IPS-11a (cell line): ENCODE data around the gene PNPLA1.

Experiments
- H3K4me3 ChIP-seq: one replicate; pipeline ENCODE4 v1.5.1; 2013; ENCODE audit warnings: low read depth, low read length, control low read depth

Gene PNPLA1

DNA sequence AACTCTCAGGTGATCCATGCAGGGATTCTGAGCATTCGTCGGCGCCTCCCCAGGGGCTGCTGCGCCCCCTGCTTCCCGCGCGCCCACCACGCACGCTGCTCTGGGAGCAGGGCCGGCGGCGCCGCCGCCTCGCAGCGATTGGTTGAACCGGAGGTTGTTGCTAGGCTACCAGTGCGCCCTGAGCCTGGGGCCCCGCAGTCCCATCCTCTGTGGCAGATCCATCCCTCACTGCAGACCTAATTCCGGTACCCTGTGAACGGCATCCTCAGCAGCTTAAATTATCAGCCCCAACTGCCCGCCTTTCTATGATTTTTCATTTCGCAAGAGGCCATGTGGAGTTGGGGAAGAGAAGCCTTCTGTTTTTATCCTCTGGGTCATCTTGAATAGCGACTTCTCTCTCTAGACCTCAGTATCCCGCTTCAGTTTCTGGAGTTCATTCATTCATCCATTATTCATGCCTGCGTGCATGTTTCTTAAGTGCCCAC is 15.4 kb downstream of the PNPLA1 start:
- no peak overlapping the region for H3K4me3 ChIP-seq

DNA sequence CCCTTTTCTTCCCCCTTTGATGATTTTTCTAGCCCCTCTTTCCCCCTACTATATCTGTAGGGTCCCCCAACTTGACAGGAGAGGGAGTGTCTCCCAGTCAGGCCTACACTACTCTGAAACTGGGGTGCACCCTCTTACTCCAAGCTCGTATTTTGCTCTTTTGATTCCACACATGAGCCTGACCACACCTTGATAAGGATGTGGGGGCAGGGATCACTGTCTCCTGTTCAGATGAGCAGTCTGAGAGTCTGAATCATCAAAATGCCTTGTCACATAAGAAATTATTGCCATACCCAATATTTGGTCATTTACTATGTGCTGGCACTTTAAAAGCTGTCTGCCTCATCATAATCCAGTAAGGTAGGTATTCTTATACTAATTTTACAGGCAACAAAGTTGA is 15.9 kb downstream of the PNPLA1 start:
- H3K4me3 ChIP-seq = no peak overlapping the region

DNA sequence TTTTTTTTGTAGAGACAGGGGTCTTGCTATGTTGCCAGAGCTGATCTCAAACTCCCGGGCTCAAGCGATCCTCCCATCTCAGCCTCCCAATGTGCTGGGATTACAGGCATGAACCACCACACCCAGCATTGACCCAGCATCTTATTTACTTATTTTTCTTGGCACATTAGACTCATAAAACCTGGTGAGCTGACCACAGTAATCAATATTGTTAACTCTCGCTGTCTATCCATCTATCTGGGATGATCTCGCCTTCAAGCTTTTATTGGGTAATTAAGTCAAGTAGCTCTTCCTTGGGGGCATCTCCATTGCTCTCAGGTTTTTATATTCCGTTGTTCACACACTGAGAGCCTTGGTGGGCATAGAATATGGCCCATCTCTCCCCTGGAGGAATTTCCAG is 17.0 kb downstream of the PNPLA1 start:
- no peak overlapping the region for H3K4me3 ChIP-seq

GRCh38 chr6:36289281-36289878 is 19.5 kb downstream of the PNPLA1 start:
- no peak overlapping the region for H3K4me3 ChIP-seq

GRCh38 chr6:36290668-36291620 is 21.1 kb downstream of the PNPLA1 start:
- no peak overlapping the region for H3K4me3 ChIP-seq

DNA sequence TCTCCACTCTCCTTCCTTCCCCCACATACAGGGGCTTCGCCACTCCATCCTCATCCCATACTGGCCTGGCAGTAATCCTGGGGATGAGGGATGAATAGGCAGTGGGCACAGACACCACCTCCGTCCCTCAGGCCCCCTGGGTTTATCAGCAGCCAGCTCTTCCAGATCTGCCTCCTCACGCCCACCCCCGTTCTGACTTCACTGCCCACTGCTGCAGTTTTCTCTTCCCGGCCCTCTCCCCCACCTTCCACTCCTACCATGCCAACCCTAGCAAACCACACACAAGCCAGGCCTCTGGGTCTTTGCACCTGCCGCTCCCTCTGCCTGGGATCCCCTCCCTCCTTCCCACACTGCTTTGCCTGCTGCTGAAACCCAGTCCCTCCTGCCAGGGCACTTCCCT is 22.3 kb downstream of the PNPLA1 start:
- H3K4me3 ChIP-seq = no peak overlapping the region

DNA sequence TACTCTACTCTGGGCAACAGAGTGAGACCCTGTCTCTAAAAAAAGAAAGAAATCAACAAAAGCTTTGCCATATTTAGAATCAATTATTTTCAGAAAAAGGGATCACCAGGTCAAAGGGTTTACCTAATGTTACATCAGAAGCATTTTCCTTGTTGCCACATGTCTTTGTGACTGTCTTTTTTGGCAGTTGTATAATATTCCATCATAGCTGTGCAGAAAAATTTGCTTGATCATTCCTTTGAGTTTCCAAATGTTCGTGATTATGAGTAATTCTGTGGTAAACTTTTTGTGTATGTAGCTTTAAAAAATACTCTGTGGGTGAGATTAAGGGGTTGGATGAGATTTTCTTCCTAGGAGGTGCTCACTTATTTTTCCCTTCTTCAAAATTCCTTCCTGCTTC is 26.4 kb downstream of the PNPLA1 start:
- H3K4me3 ChIP-seq = no peak overlapping the region

DNA sequence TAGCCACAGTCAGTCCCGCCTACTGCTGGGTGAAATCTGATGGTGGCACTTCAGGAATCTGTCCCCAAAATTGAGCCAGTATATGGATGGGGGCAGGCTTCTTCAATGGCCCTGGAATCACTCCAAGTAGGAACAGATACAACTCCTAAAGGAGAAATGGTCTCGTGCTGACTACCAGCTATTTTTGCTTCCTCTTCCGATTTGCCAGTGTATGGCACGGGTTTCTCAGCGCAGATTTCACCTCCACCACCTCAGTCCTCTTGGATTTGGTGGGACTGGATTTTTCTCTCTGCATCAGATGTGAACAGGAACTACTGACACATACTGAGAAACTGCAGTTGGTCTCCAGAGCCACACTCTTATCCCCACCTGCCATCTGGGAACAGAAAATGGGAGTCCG is 27.2 kb downstream of the PNPLA1 start:
- H3K4me3 ChIP-seq = no peak overlapping the region

DNA sequence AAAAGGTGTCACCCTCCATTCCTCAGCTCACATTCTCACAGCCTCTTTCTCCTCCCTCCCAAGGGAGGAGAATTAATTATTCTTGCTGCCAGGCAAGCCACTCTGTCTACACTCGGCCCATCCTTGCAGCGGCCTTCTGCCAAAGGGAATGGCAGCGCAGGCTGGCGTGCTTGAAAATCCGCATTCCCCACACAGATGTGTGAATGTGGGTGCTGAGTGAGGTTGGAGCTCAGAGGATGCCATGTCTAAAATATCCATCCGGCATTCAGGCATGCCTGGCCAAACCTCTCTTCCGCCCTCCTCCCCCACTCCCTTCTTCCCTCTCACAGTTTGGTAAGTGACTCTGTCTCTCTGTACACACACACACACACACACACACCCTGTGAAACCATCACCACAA is 27.7 kb downstream of the PNPLA1 start:
- H3K4me3 ChIP-seq = no peak overlapping the region

DNA sequence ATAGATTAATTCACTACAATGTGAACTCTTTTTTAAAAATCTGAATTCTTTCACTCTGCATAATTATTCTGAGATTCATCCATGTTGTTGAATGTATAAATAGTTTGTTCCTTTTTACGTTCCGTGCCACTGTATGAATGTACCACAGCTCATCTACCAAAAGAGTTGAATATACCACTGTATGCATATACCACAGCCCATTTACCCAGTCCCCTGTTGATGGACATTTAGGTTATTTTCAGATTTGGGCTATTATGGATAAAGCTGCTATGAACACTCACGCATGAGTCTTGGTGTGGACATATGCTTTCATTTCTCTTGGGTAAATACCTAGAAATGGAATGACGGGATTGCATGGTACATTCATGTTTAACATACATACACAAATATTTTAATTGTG is 28.2 kb downstream of the PNPLA1 start:
- H3K4me3 ChIP-seq = no peak overlapping the region

- no peak overlapping the region for H3K4me3 ChIP-seq
Measured at GRCh38 chr6:36301085-36301658, 31.3 kb downstream of the PNPLA1 start.

DNA sequence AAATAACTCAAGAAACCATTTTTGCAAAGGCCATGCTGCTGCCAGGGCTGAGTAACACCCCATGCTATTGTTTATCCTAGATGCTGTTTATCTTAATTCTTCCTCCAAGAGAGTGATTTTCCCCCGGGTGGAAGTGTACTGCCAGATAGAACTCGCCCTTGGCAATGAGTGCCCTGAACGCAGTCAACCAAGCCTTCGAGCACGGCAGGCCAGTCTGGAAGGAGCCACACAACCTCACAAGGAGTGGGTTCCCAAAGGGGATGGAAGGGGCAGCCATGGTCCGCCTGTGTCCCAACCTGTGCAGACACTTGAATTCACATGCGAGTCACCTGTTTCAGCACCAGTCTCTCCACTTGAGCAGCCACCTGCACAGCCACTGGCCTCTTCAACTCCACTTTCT is 31.9 kb downstream of the PNPLA1 start:
- no peak overlapping the region for H3K4me3 ChIP-seq

DNA sequence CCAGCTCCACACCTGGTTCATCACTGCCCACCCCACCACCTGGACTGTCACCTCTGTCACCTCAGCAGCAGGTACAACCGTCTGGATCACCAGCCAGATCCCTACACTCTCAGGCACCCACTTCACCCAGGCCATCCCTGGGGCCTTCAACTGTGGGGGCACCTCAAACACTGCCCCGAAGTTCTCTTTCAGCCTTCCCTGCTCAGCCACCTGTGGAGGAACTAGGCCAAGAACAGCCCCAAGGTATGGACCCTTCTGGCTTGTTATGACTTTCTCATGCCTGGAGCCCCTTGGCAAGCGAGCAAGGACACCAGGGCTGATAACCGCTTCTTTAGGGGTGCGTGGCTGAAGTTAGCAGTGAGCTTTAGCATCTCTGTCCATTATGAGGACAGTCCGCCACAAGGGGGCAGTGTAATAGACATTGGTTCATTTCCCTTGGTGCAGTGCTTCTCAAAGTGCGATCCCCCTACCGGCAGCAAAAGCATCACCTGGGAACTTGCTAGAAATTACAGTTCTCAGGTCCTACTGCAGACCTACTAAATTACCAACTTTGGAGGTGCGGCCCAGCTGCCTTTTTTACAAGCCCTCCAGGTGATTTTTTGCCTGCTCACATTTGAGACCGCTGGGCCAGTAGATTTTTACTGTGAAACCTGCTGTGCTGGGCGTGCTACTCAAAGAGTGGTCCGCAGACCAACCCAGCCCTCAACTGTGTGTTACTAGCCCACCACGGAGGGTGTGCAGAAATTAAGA is 32.5 kb downstream of the PNPLA1 start:
- no peak overlapping the region for H3K4me3 ChIP-seq

- H3K4me3 ChIP-seq = no peak overlapping the region
Measured at GRCh38 chr6:36305885-36306284, 36.0 kb downstream of the PNPLA1 start.

DNA sequence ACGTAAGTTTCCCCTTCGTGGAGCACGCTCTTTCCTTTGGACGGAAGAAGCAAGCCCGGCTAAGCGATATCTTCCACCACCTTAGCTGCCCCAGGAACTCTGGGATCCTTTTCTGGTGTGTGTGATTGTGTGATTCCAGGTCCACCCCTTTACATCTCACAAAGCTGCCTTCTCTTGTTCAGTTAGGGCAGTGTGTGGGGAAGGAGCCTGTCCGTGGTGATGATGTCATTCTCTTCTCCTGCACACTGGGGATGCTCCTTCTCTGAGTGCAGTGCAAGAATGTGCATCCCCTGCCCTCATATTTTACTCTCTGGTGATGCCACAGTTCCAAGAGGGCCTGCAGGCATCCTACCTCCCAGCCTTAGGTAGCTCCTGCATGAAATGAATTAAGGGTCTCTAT is 36.5 kb downstream of the PNPLA1 start:
- H3K4me3 ChIP-seq = no peak overlapping the region

DNA sequence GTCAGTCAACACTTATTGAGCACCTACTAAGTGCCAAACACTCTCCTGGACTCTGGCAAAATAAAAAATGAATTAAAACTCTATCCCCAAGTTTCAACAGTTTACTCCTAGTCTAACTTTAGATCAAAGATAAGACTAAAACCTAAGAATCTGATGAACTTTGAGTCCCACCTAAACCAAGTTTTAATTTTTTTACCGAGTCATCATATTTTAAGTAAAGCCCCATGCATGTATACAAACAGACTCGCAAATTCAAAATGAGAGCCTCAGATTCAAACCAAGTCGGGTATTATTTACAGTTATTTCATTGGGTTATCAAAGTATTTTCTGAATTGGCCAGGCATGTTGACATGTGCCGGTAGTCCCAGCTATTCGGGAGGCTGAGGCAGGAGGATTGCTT is 38.7 kb downstream of the PNPLA1 start:
- H3K4me3 ChIP-seq = no peak overlapping the region

- H3K4me3 ChIP-seq = no peak overlapping the region
Measured at GRCh38 chr6:36309203-36309602, 39.3 kb downstream of the PNPLA1 start.

GRCh38 chr6:36309900-36310299 is 40.0 kb downstream of the PNPLA1 start:
- no peak overlapping the region for H3K4me3 ChIP-seq

- no peak overlapping the region for H3K4me3 ChIP-seq
Measured at GRCh38 chr6:36312854-36313648, 43.2 kb downstream of the PNPLA1 start.

DNA sequence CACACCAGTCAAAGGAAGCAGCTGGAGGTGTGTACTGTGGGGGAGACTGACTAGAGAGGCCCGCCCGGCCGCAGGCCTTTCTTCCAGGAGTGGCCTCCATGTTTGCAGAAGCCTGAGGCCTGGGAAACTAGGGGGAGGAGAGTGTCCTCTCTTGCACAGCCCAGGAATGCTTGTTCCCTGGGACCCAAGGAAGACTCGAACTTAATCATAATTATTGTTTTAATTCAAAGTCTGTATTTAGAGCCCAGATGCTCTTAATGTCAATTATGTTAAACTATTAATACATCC is 43.7 kb downstream of the PNPLA1 start:
- no peak overlapping the region for H3K4me3 ChIP-seq
